Left ventricle myocardium inferior (tissue), 1 donor: Measurements from ENCODE around the gene COX10. TPM values are rescaled to one million over a fixed set of nuclear protein-coding genes. Genes with fewer than 3 reads are reported as not detected.
"Not testable (repeated sequence)": the region's sequence is repeated elsewhere in the genome, so short reads cannot be mapped to it uniquely, and the experiment has no call there.

Source experiments
- DNase-seq: peaks from one replicate; pipeline ENCODE4 v3.0.0-alpha.2; 2020
- H3K27ac ChIP-seq: fragments of 200-600 bp; replicated peaks from 2 replicates; pipeline ENCODE4 v1.8.0; 2021
- H3K27me3 ChIP-seq: fragments of 200-600 bp; 2 replicates; pipeline ENCODE4 v1.8.0; 2021; ENCODE audit warnings: low read depth
- H3K36me3 ChIP-seq: fragments of 200-600 bp; 2 replicates; pipeline ENCODE4 v1.8.0; 2021
- H3K4me1 ChIP-seq: fragments of 200-600 bp; 2 replicates; pipeline ENCODE4 v1.8.0; 2021
- H3K4me3 ChIP-seq: fragments of 200-600 bp; 2 replicates; pipeline ENCODE4 v1.8.0; 2021; ENCODE audit warnings: mild to moderate bottlenecking, moderate library complexity
- H3K9me3 ChIP-seq: fragments of 200-600 bp; replicated peaks from 2 replicates; pipeline ENCODE4 v1.8.0; 2021
- CTCF ChIP-seq: fragments of 200-600 bp; IDR thresholded peaks from 2 replicates; pipeline ENCODE4 v1.8.0; 2021; ENCODE audit warnings: antibody characterized with exemption, mild to moderate bottlenecking, borderline replicate concordance
- intact Hi-C: fragments of 100-400 bp; cut with micrococcal nuclease; formaldehyde crosslinking; loops from one replicate; pipeline ENCODE4 v1.11.0; 2022
- long read RNA-seq: library from polyadenylated mRNA; unstranded; transcript quantifications from one replicate; pipeline ENCODE4 v2.0.0, GENCODE V29; 2021
- total RNA-seq: library from RNA; stranded (reverse); fragmentation: NEBNext Ultra II Directional; extraction: Animal tissue kit (Norgen Biotek cat#: 25700); gene quantifications from one replicate; pipeline ENCODE4 v1.2.1, GENCODE V29; 2021
- donor health status: DM: no; HTN: yes; CAD: no; lungs with severe emphysema.

COX10 gene
- 46.3 TPM for total RNA-seq
- long read RNA-seq, transcript COX10-201 (7 exons, 2,873 nt): major isoform, 98 of 112 reads
- long read RNA-seq, partial matches to known transcripts: 10 of 112 reads
- long read RNA-seq, other reads (novel, unspliced or antisense): 3 of 112 reads

DNA sequence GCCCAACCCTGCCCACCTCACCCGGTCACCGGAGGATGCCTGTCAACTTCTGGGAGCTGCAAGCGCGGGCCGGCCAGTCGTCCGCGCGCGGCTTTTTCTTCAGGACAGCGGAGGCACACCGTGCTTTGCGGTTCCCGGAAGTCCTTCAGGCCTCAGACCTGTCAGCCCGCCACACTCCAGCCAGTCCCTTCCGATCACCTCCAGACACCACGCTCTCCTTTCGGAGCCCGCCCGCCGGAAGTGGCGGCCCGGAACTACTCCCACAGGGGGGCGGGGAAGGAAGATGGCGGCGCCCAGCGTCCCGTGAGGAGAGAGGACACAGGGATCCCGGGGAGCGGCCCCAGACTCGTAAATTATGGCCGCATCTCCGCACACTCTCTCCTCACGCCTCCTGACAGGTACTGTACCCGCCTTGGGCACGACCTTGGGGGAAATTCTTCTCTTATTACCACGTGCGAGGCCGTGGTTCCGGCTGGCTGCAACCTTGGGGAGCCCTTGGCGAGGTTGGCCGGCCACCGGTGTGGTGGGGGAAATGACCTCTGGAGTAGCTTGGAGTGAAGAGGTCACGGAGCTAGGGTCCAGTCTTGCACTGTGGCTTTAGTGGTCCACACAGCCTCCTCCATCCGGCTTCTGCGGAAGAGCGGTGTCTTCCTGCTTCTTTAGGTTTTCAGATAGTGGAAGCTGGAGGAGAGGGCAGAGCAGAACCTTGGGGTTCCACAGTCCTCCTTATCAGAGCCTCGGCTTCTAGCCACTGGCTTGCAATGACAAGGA is at the start of gene COX10:
Gene COX10 (plus strand): TSS at position 254 of the 771 bp plus-strand sequence. CDS start 102 bp downstream, at position 356.
- Histone ChIP-seq H3K9me3 (peaks cover 5% of the 10 kb centered on the region), H3K4me3 (peak within 1 kb of the TSS; percentile 98), H3K4me1 (peaks cover 56% of the 10 kb centered on the region), H3K27me3 (no peaks in the 10 kb centered on the region), H3K36me3 (peaks cover 7% of the 10 kb centered on the region), H3K27ac (peak within 1 kb of the TSS; percentile 94)
- DNase-seq: peak; percentile 89
- no peak for TF ChIP-seq CTCF
- intact Hi-C loops: no loop called here

DNA sequence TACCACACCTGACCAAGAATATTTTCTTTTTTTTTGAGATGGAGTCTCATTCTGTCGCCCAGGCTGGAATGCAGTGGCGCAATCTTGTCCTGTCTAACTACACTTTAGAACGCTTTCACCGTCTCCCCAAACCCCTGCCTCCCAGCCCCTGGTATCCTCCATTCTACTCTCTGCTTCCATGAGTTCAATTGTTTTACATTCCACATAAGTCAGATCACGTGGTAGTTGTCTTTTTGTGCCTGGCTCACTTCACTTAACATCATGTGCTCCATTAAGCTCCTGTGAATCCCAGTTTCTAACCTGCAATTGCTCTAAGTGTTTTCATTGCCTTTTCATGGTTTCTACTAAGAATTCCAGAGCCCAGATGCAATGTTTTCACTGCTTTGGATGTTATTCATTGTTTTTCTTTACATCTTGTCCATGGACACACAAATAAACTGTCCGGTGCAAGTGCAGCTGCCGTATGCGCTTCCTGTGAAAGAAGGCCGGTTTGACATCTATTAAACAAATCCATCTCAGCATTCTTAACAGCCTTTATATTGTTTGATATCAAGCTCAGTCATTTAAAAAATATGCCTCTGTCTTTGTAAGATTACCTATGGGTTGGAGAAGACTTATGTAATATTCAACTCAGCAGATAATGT is 47.5 kb upstream of the COX10 start:
- intact Hi-C loops, H3K27me3 ChIP-seq, DNase-seq, H3K9me3 ChIP-seq, H3K36me3 ChIP-seq, H3K27ac ChIP-seq, H3K4me3 ChIP-seq, H3K4me1 ChIP-seq: not testable (repeated sequence)

GRCh38 chr17:14029755-14030154 is 39.5 kb upstream of the COX10 start:
- H3K4me1 ChIP-seq, H3K4me3 ChIP-seq, H3K27ac ChIP-seq, H3K9me3 ChIP-seq, DNase-seq, H3K27me3 ChIP-seq, intact Hi-C loops: not testable (repeated sequence)
- H3K36me3 ChIP-seq: peaks cover 25% of the 10 kb centered on the region

GRCh38 chr17:14032234-14032633 is 37.1 kb upstream of the COX10 start:
- peaks cover 25% of the 10 kb centered on the region for H3K36me3 ChIP-seq
- H3K27ac ChIP-seq: no peak overlapping the region
- H3K9me3 ChIP-seq: no peaks in the 10 kb centered on the region
- no peaks in the 10 kb centered on the region for H3K27me3 ChIP-seq
- H3K4me1 ChIP-seq: no peaks in the 10 kb centered on the region
- intact Hi-C loops: no loop called here
- no peak overlapping the region for H3K4me3 ChIP-seq
- DNase-seq: no peak
- TF ChIP-seq CTCF: no peak

DNA sequence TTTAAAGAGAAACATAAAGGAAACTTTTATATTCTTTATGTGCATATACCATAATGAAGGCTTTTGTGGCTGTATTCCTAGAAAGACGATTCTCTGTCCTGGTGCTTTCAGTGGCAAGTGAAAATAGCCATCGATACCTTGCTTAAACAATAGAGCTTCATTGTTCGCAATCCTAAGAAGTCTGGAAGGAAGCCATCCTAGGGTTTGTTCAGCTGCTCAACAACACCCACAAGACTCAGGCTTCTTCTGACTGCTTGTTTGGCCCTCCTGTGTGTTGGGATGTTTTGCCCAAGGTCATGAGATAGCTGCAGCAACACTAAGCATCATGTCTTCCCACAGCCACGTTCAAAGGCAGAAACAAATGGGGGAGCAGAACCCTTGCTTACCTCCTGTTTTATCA is 36.1 kb upstream of the COX10 start:
- Histone ChIP-seq H3K4me3 (no peak overlapping the region), H3K36me3 (peaks cover 25% of the 10 kb centered on the region), H3K9me3 (no peaks in the 10 kb centered on the region), H3K27ac (no peak overlapping the region), H3K27me3 (no peaks in the 10 kb centered on the region), H3K4me1 (no peaks in the 10 kb centered on the region)
- DNase-seq: no peak
- TF ChIP-seq CTCF: no peak
- intact Hi-C loops: no loop called here

DNA sequence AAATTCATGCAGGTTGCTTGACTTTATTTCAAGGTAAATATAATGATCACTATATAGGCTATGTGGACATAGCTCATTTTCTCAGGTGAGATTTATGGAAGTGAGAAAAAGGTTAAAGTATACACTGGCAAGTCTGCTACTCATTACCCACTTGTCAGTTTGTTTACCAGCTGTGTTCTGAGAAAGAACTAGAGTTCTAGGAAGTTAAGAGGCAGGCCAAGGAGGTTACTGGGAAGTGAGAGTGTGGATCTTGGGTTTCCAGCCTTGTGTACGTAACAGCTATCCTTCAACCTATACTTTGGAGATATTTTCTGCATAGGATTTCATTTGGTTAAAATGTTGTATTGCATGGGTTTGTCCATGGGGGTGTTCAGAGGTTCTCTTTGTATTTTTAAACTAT is 31.9 kb upstream of the COX10 start:
- intact Hi-C loops: no loop called here
- Histone ChIP-seq H3K4me1 (no peaks in the 10 kb centered on the region), H3K36me3 (peaks cover 24% of the 10 kb centered on the region), H3K27ac (no peak overlapping the region), H3K4me3 (no peak overlapping the region), H3K9me3 (no peaks in the 10 kb centered on the region), H3K27me3 (no peaks in the 10 kb centered on the region)
- DNase-seq: no peak
- no peak for TF ChIP-seq CTCF
